CD4-positive, alpha-beta T cell (primary cell): ENCODE data around the gene COPE. TPM values are rescaled to one million over a fixed set of nuclear protein-coding genes. Genes with fewer than 3 reads are reported as not detected.

Experiments used
- ATAC-seq: fragments of 200-7000 bp; cut with Tn5 transposase; one replicate; pipeline ENCODE4 v1.10.0; 2022; ENCODE audit warnings: mild to moderate bottlenecking; ENCODE audit not compliant: poor library complexity
- CTCF ChIA-PET: fragments of 350-600 bp; sonication (Branson Sonifier 250); formaldehyde crosslinking; loops from one replicate; lab custom pipeline; 2021; ENCODE audit warnings: antibody characterized with exemption, inconsistent platforms; lab: Charles Lee
- POLR2A ChIA-PET: fragments of 350-600 bp; sonication (Branson Sonifier 250); formaldehyde crosslinking; loops from one replicate; lab custom pipeline; 2021; ENCODE audit warnings: antibody characterized with exemption, inconsistent platforms; lab: Charles Lee
- DNase-seq, 14 experiments: peaks; one replicate each; pipeline ENCODE4 v3.0.0-alpha.2; 2013 to 2020; ENCODE audit warnings: mixed read lengths in 2 of 14
- H3K27ac ChIP-seq, 2 donors: one replicate each; pipeline versions ENCODE4 v1.5.1 to v1.7.0; 2013; ENCODE audit warnings: low read length in 2 of 2, low read depth in 1 of 2, mild to moderate bottlenecking in 1 of 2
- H3K27me3 ChIP-seq, 2 experiments: 1 replicate in 1 of 2; 2 replicates in 1 of 2; pipeline versions ENCODE4 v1.6.1 to v1.7.0; 2013; ENCODE audit warnings: low read length in 2 of 2, control low read depth in 1 of 2, mild to moderate bottlenecking in 1 of 2, moderate library complexity in 1 of 2; ENCODE audit not compliant: insufficient read depth in 2 of 2, control insufficient read depth in 1 of 2
- H3K36me3 ChIP-seq: one replicate; pipeline ENCODE4 v1.6.1; 2013; ENCODE audit warnings: low read length, control low read depth; ENCODE audit not compliant: insufficient read depth
- H3K4me1 ChIP-seq: one replicate; pipeline ENCODE4 v1.6.1; 2013; ENCODE audit warnings: low read length, control low read depth; ENCODE audit not compliant: insufficient read depth
- H3K4me3 ChIP-seq: one replicate; pipeline ENCODE4 v1.5.1; 2013; ENCODE audit warnings: mild to moderate bottlenecking, low read length, moderate library complexity
- H3K9me3 ChIP-seq, 2 experiments: 1 replicate in 1 of 2; 2 replicates in 1 of 2; pipeline versions ENCODE4 v1.6.1 to v1.7.0; 2013; ENCODE audit warnings: low read length in 2 of 2, mild to moderate bottlenecking in 2 of 2, control low read depth in 1 of 2, moderate library complexity in 1 of 2; ENCODE audit not compliant: control insufficient read depth in 1 of 2, insufficient read depth in 1 of 2
- H3K27ac Mint-ChIP-seq: one replicate; pipeline ENCODE4 v1.8.0; 2020; ENCODE audit warnings: mixed read lengths
- H3K27me3 Mint-ChIP-seq: one replicate; pipeline ENCODE4 v1.8.0; 2021; ENCODE audit warnings: mixed read lengths
- H3K36me3 Mint-ChIP-seq: one replicate; pipeline ENCODE4 v1.8.0; 2021; ENCODE audit warnings: low read depth, mixed read lengths
- H3K4me1 Mint-ChIP-seq: one replicate; pipeline ENCODE4 v1.8.0; 2021; ENCODE audit warnings: low read depth, mixed read lengths
- H3K4me3 Mint-ChIP-seq: one replicate; pipeline ENCODE4 v1.8.0; 2020; ENCODE audit warnings: mild to moderate bottlenecking, mixed read lengths
- H3K9me3 Mint-ChIP-seq: one replicate; pipeline ENCODE4 v1.8.0; 2020; ENCODE audit warnings: mixed read lengths
- intact Hi-C, 2 experiments: fragments of 100-400 bp; cut with DNase I in 1 of 2; cut with micrococcal nuclease in 1 of 2; formaldehyde crosslinking; loops; one replicate each; pipeline versions ENCODE4 v1.15.1 to v1.9.0; 2023 to 2025; cut with DNase I, micrococcal nuclease
- total RNA-seq, 174 experiments: library from RNA in 2 of 174; stranded (reverse) in 2 of 174; gene quantifications; one replicate each; pipeline ENCODE4 v1.2.3 and lab custom pipeline; 2021 to 2026
- TF ChIP-seq, protein P1 (sequence below): fragments of 200-600 bp; IDR thresholded peaks from one replicate; pipeline ENCODE4 v1.8.0; 2022; ENCODE audit warnings: antibody characterized with exemption, mild to moderate bottlenecking

The COPE gene
- total RNA-seq, 2 experiments from 2014 or later, result 135 to 143 TPM

DNA sequence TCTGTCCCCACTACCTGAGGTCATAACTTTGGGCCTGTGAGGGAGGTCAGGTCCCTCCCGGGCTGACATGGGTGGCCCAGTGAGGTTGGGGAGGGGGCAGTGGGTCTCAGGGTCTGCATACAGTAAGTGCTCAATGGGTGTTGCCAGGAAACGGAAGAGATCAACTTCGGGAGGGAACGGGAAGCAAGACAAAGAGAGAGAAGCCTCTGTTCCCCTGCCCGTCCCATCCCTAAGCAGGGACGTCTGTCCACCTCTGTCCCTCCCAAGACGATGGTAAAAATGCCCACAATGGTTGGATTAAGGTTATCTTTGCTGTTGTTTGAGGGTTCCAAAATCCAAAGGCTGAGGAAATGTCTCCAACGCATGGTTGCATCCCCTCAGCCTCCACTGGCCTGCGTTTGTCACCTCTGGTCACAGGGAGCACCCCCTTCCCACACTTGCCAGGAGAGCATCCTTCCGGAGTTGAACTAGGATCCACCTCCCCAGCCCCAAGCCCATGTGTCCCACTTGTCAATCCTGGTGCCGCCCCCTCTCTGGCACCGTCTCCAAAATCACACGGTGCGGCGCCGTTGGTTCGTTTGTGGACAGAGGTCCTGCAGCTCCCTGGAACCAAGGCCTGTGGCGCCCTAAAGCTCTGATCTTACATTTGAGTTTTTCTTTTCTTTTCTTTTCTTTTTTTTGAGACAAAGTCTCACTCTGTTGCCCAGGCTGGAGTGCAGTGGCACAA is 22.6 kb upstream of the COPE start:
- H3K36me3 ChIP-seq, result no peaks in the 10 kb centered on the region
- peaks cover 24% of the 10 kb centered on the region for H3K4me1 ChIP-seq
- CTCF ChIA-PET, result no interaction called here
- ATAC-seq (no peak), DNase-seq (peak in 1 of 14 experiments; percentile 43)
- POLR2A ChIA-PET, result no interaction called here
- TF ChIP-seq, protein P1, sequence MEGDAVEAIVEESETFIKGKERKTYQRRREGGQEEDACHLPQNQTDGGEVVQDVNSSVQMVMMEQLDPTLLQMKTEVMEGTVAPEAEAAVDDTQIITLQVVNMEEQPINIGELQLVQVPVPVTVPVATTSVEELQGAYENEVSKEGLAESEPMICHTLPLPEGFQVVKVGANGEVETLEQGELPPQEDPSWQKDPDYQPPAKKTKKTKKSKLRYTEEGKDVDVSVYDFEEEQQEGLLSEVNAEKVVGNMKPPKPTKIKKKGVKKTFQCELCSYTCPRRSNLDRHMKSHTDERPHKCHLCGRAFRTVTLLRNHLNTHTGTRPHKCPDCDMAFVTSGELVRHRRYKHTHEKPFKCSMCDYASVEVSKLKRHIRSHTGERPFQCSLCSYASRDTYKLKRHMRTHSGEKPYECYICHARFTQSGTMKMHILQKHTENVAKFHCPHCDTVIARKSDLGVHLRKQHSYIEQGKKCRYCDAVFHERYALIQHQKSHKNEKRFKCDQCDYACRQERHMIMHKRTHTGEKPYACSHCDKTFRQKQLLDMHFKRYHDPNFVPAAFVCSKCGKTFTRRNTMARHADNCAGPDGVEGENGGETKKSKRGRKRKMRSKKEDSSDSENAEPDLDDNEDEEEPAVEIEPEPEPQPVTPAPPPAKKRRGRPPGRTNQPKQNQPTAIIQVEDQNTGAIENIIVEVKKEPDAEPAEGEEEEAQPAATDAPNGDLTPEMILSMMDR, result no peak
- H3K27me3 Mint-ChIP-seq, result peaks cover 38% of the 10 kb centered on the region
- intact Hi-C loops, result loop anchor here in 1 of 2 experiments (2.0 to 5.0 kb wide), 2 partner anchors 21 to 489 kb away; no protein-coding TSS in a partner anchor
- H3K36me3 Mint-ChIP-seq, result no peaks in the 10 kb centered on the region
- H3K4me3 Mint-ChIP-seq, result peak overlapping the region; percentile 60
- H3K4me3 ChIP-seq, result no peak overlapping the region
- H3K27ac Mint-ChIP-seq, result no peak overlapping the region
- peaks cover 9% of the 10 kb centered on the region for H3K4me1 Mint-ChIP-seq
- H3K9me3 Mint-ChIP-seq, result no peaks in the 10 kb centered on the region
- no peak overlapping the region for H3K27ac ChIP-seq
- peaks cover 16 to 22% of the 10 kb centered on the region in 2 experiments for H3K27me3 ChIP-seq
- peaks cover 0 to 7% of the 10 kb centered on the region in 2 experiments for H3K9me3 ChIP-seq

- DNase-seq, result peak; percentile 58 to 89 (median 76)
- H3K27me3 Mint-ChIP-seq, result peaks cover 32% of the 10 kb centered on the region
- no peaks in the 10 kb centered on the region for H3K36me3 Mint-ChIP-seq
- peak; percentile 91 for ATAC-seq
- no peak within 1 kb of the TSS for H3K27ac Mint-ChIP-seq
- Histone ChIP-seq H3K27ac (no peak within 1 kb of the TSS), H3K27me3 (peaks cover 16 to 22% of the 10 kb centered on the region in 2 experiments), H3K9me3 (peaks cover 0 to 7% of the 10 kb centered on the region in 2 experiments), H3K4me3 (peak within 1 kb of the TSS; percentile 46), H3K36me3 (no peaks in the 10 kb centered on the region), H3K4me1 (peaks cover 18% of the 10 kb centered on the region)
- ChIA-PET POLR2A (no interaction called here), CTCF (no interaction called here)
- intact Hi-C loops, result loop anchor here in 1 of 2 experiments (2.0 to 5.0 kb wide), 2 partner anchors 20 to 489 kb away; no protein-coding TSS in a partner anchor
- H3K4me3 Mint-ChIP-seq, result peak within 1 kb of the TSS; percentile 60
- no peaks in the 10 kb centered on the region for H3K9me3 Mint-ChIP-seq
- H3K4me1 Mint-ChIP-seq, result peaks cover 9% of the 10 kb centered on the region
- TF ChIP-seq, protein P1, result peak; percentile 10
Measured at GRCh38 chr19:18940769-18941627, 21.8 kb upstream of the COPE start, which contains the start of gene HOMER3. TSS of gene HOMER3 (minus strand) at chr19:18941217. CDS start at chr19:18938982, 2,235 bp downstream.

- Mint-ChIP-seq H3K4me3 (peak overlapping the region; percentile 86), H3K27me3 (peaks cover 32% of the 10 kb centered on the region), H3K36me3 (no peaks in the 10 kb centered on the region), H3K9me3 (no peaks in the 10 kb centered on the region), H3K4me1 (peaks cover 9% of the 10 kb centered on the region), H3K27ac (no peak overlapping the region)
- ATAC-seq (no peak), DNase-seq (peak in 2 of 14 experiments; percentile 4 to 40)
- ChIA-PET POLR2A (no interaction called here), CTCF (no interaction called here)
- H3K4me3 ChIP-seq, result peak overlapping the region; percentile 46
- TF ChIP-seq, protein P1, result no peak
- peaks cover 16 to 22% of the 10 kb centered on the region in 2 experiments for H3K27me3 ChIP-seq
- intact Hi-C loops, result loop anchor here in 1 of 2 experiments (2.0 to 5.0 kb wide), 2 partner anchors 19 to 488 kb away; no protein-coding TSS in a partner anchor
- H3K4me1 ChIP-seq, result peaks cover 18% of the 10 kb centered on the region
- no peak overlapping the region for H3K27ac ChIP-seq
- peaks cover 0 to 7% of the 10 kb centered on the region in 2 experiments for H3K9me3 ChIP-seq
- H3K36me3 ChIP-seq, result no peaks in the 10 kb centered on the region
Measured at GRCh38 chr19:18939922-18940768, 21.0 kb upstream of the COPE start.
